HepG2 (cell line): Measurements from ENCODE around the gene KATNAL2. TPM values are rescaled to one million over a fixed set of nuclear protein-coding genes. Genes with fewer than 3 reads are reported as not detected.

Experiments
- BHLHE40 ChIP-seq: IDR thresholded peaks from 2 replicates; pipeline ENCODE4 v1.6.1; 2011; ENCODE audit warnings: low read length, improper control_type of control experiment
- CHD2 ChIP-seq: IDR thresholded peaks from 2 replicates; pipeline ENCODE4 v1.6.1; 2011; ENCODE audit warnings: low read depth, low read length, improper control_type of control experiment
- ETV5 ChIP-seq: IDR thresholded peaks from 2 replicates; pipeline ENCODE4 v1.6.1; 2018; ENCODE audit warnings: missing biosample characterization, missing genetic modification reagents, inconsistent platforms, borderline replicate concordance
- FOSL1 ChIP-seq: sonication (generic); formaldehyde crosslinking; IDR thresholded peaks from 2 replicates; pipeline ENCODE4 v1.9.0; 2021; ENCODE audit warnings: missing genetic modification reagents, borderline replicate concordance
- IKZF4 ChIP-seq: sonication (generic); formaldehyde crosslinking; IDR thresholded peaks from 2 replicates; pipeline ENCODE4 v1.5.1; 2020; ENCODE audit warnings: borderline replicate concordance, mild to moderate bottlenecking, low read depth, missing genetic modification reagents; ENCODE audit errors: not compliant biosample characterization
- KAT8 ChIP-seq: IDR thresholded peaks from 2 replicates; pipeline ENCODE4 v1.6.1; 2016; ENCODE audit warnings: missing genetic modification reagents, missing compliant biosample characterization
- MAFK ChIP-seq, 2 experiments: IDR thresholded peaks in 1 of 2; conservative IDR thresholded peaks in 1 of 2; 2 replicates each; pipeline ENCODE4 v1.6.1; 2011; ENCODE audit warnings: improper control_type of control experiment in 2 of 2, low read length in 2 of 2
- MTA1 ChIP-seq: sonication (generic); formaldehyde crosslinking; IDR thresholded peaks from 2 replicates; pipeline ENCODE4 v1.4.0; 2020; ENCODE audit warnings: missing genetic modification reagents, mild to moderate bottlenecking, borderline replicate concordance
- PRPF4 ChIP-seq: fragments of 200-400 bp; formaldehyde crosslinking; IDR thresholded peaks from 2 replicates; pipeline ENCODE4 v1.6.1; 2016; ENCODE audit warnings: low read length, low read depth; ENCODE audit not compliant: poor library complexity, severe bottlenecking
- TBL1XR1 ChIP-seq: fragments of 150-350 bp; IDR thresholded peaks from 2 replicates; pipeline ENCODE4 v1.6.1; 2014; ENCODE audit warnings: borderline replicate concordance, low read length; ENCODE audit not compliant: partially characterized antibody
- ZBTB7A ChIP-seq: sonication (generic); formaldehyde crosslinking; IDR thresholded peaks from 2 replicates; pipeline ENCODE4 v1.8.0; 2022; ENCODE audit warnings: mild to moderate bottlenecking, missing genetic modification reagents
- ZIK1 ChIP-seq: sonication (generic); formaldehyde crosslinking; IDR thresholded peaks from 2 replicates; pipeline ENCODE4 v1.5.0; 2020; ENCODE audit warnings: mild to moderate bottlenecking, low read depth, missing genetic modification reagents, borderline replicate concordance
- ZNF446 ChIP-seq: sonication (generic); formaldehyde crosslinking; IDR thresholded peaks from 2 replicates; pipeline ENCODE4 v1.5.0; 2020; ENCODE audit warnings: mild to moderate bottlenecking, missing genetic modification reagents
- ZNF501 ChIP-seq: sonication (generic); formaldehyde crosslinking; IDR thresholded peaks from 2 replicates; pipeline ENCODE4 v1.5.1; 2020; ENCODE audit warnings: mild to moderate bottlenecking, moderate library complexity, missing genetic modification reagents
- ZNF614 ChIP-seq: IDR thresholded peaks from 2 replicates; pipeline ENCODE4 v1.6.1; 2018; ENCODE audit warnings: missing biosample characterization, missing genetic modification reagents, inconsistent platforms, borderline replicate concordance
- ZNF816 ChIP-seq: sonication (generic); formaldehyde crosslinking; IDR thresholded peaks from 2 replicates; pipeline ENCODE4 v1.8.0; 2022; ENCODE audit warnings: missing genetic modification reagents, mild to moderate bottlenecking, borderline replicate concordance
- polyA plus RNA-seq, 8 experiments: library from polyadenylated mRNA; depleted of rRNA in 3 of 8; stranded (reverse) in 7 of 8; unstranded in 1 of 8; fragments of >200 nt; fragmentation: Illumina TruSeq in 4 of 8; extraction: Trizol in 4 of 8; gene quantifications; 2 replicates each; pipeline versions ENCODE4 v1.2.1 to v1.2.3, GENCODE V29; 2011 to 2016; ENCODE audit warnings: low read depth in 4 of 8, missing spikeins in 1 of 8, mixed read lengths in 1 of 8; ENCODE audit not compliant: insufficient read depth in 1 of 8
- total RNA-seq, 5 experiments: library from RNA; depleted of rRNA; stranded (reverse); fragments of >200 nt; fragmentation: Illumina TruSeq; extraction: Trizol; gene quantifications; 2 replicates each; pipeline ENCODE4 v1.2.3, GENCODE V29; 2016; ENCODE audit warnings: low read depth in 1 of 5
- TF ChIP-seq, protein P1 (sequence below): IDR thresholded peaks from 2 replicates; pipeline ENCODE4 v1.6.1; 2016; ENCODE audit warnings: low read depth, borderline replicate concordance
- TF ChIP-seq, protein P2 (sequence below): sonication (generic); formaldehyde crosslinking; IDR thresholded peaks from 2 replicates; pipeline ENCODE4 v1.4.0; 2020; ENCODE audit warnings: missing genetic modification reagents, mild to moderate bottlenecking, borderline replicate concordance
- TF ChIP-seq, protein P3 (sequence below), 2 experiments: sonication (generic) in 1 of 2; formaldehyde crosslinking in 1 of 2; IDR thresholded peaks; 2 replicates each; pipeline versions ENCODE4 v1.4.0 to v1.6.1; 2018 to 2020; ENCODE audit warnings: missing genetic modification reagents in 2 of 2, borderline replicate concordance in 1 of 2, low read depth in 1 of 2, mild to moderate bottlenecking in 1 of 2, missing biosample characterization in 1 of 2
- TF ChIP-seq, protein P4 (sequence below): sonication (generic); formaldehyde crosslinking; IDR thresholded peaks from 2 replicates; pipeline ENCODE4 v1.5.1; 2020; ENCODE audit warnings: missing genetic modification reagents, mild to moderate bottlenecking, borderline replicate concordance
- TF ChIP-seq, protein P5 (sequence below): IDR thresholded peaks from 2 replicates; pipeline ENCODE4 v1.6.1; 2016; ENCODE audit warnings: missing compliant biosample characterization, missing genetic modification reagents, borderline replicate concordance

Gene KATNAL2
- total and polyA plus RNA-seq, 2 of the 13 experiments (the other 11 are each of a cell fraction or from before 2014, with no cell fraction given): not detected

DNA sequence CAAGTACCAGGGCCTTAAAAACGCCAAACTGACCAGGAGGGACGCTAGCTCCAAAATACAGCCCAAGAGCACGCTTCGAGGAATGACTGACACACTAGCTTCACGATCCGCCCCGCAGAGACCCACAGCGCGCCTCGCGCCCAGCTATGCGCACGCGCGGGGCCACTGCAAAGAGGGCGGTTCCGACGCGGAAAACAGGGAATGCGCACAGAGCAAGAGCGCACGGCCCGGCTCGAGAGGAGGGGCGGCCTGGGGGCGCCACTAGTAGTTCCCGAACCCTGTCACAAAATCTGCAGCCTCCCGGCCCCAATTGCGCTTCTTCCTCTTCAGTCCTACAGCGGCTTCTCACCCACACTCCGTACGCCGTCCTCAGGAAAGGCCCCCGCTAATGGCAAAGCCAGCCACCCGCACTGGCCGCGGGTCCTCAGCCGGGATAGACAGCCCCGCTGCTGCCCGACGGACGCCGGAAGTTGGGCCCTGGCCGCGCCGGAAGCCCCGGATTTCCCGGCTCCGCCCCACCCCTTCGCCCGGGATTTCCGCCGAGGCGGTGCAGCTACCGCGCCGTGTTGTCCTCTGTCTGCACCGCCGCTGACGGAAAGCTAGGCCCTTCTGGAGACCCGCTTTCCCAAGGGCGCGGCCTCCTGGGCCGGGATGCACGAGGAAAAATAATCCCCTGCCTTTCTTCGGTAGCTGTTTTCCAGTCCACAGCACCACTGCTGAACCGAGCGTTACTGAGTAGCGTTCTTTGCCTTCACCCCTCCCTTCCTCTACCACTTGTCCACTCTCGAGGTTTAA is 232.8 kb downstream of the KATNAL2 start, which contains the start of gene HDHD2 (continued):
- TF ChIP-seq, protein P1, sequence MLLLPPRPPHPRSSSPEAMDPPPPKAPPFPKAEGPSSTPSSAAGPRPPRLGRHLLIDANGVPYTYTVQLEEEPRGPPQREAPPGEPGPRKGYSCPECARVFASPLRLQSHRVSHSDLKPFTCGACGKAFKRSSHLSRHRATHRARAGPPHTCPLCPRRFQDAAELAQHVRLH (CRISPR knock-in tag): peak; percentile 80; the same call in 1 of the 2 replicates
- TF ChIP-seq, protein P2, sequence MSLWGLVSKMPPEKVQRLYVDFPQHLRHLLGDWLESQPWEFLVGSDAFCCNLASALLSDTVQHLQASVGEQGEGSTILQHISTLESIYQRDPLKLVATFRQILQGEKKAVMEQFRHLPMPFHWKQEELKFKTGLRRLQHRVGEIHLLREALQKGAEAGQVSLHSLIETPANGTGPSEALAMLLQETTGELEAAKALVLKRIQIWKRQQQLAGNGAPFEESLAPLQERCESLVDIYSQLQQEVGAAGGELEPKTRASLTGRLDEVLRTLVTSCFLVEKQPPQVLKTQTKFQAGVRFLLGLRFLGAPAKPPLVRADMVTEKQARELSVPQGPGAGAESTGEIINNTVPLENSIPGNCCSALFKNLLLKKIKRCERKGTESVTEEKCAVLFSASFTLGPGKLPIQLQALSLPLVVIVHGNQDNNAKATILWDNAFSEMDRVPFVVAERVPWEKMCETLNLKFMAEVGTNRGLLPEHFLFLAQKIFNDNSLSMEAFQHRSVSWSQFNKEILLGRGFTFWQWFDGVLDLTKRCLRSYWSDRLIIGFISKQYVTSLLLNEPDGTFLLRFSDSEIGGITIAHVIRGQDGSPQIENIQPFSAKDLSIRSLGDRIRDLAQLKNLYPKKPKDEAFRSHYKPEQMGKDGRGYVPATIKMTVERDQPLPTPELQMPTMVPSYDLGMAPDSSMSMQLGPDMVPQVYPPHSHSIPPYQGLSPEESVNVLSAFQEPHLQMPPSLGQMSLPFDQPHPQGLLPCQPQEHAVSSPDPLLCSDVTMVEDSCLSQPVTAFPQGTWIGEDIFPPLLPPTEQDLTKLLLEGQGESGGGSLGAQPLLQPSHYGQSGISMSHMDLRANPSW: 0 out of 2 replicates have a peak, but pooled peaks have one; percentile 57
- TF ChIP-seq TBL1XR1 (no peak), KAT8 (CRISPR knock-in tag) (peak; percentile 94), ZNF816 (CRISPR knock-in tag) (peak; percentile 87), FOSL1 (CRISPR knock-in tag) (no peak), ZIK1 (peak; percentile 71; the same call in 1 of the 2 replicates), IKZF4 (no peak), BHLHE40 (no peak), ZNF446 (CRISPR knock-in tag) (peak; percentile 65; the same call in 1 of the 2 replicates), ZNF614 (CRISPR knock-in tag) (no peak; the same call in 1 of the 2 replicates), PRPF4 (no peak), CHD2 (no peak), MAFK (conservative IDR thresholded peaks at IDR 0.05 in 1 of 2, IDR thresholded peaks at IDR 0.05 in 1 of 2; ENCODE audit: low read length in 2 of 2) (no peak), MTA1 (peak; percentile 59), ZBTB7A (peak; percentile 85), ZNF501 (CRISPR knock-in tag) (peak; percentile 74), ETV5 (CRISPR knock-in tag) (peak; percentile 83)
- TF ChIP-seq, protein P3, sequence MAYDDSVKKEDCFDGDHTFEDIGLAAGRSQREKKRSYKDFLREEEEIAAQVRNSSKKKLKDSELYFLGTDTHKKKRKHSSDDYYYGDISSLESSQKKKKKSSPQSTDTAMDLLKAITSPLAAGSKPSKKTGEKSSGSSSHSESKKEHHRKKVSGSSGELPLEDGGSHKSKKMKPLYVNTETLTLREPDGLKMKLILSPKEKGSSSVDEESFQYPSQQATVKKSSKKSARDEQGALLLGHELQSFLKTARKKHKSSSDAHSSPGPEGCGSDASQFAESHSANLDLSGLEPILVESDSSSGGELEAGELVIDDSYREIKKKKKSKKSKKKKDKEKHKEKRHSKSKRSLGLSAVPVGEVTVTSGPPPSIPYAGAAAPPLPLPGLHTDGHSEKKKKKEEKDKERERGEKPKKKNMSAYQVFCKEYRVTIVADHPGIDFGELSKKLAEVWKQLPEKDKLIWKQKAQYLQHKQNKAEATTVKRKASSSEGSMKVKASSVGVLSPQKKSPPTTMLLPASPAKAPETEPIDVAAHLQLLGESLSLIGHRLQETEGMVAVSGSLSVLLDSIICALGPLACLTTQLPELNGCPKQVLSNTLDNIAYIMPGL (CRISPR knock-in tag; IDR thresholded peaks at IDR 0.05; ENCODE audit: borderline replicate concordance in 1 of 2, low read depth in 1 of 2): peak; percentile 69 to 74; a peak in 3 of 4 replicates
- TF ChIP-seq, protein P4, sequence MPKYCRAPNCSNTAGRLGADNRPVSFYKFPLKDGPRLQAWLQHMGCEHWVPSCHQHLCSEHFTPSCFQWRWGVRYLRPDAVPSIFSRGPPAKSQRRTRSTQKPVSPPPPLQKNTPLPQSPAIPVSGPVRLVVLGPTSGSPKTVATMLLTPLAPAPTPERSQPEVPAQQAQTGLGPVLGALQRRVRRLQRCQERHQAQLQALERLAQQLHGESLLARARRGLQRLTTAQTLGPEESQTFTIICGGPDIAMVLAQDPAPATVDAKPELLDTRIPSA: peak; percentile 71; the same call in 1 of the 2 replicates
- TF ChIP-seq, protein P5, sequence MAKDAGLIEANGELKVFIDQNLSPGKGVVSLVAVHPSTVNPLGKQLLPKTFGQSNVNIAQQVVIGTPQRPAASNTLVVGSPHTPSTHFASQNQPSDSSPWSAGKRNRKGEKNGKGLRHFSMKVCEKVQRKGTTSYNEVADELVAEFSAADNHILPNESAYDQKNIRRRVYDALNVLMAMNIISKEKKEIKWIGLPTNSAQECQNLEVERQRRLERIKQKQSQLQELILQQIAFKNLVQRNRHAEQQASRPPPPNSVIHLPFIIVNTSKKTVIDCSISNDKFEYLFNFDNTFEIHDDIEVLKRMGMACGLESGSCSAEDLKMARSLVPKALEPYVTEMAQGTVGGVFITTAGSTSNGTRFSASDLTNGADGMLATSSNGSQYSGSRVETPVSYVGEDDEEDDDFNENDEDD (CRISPR knock-in tag): peak; percentile 60
